ENCODE results near the gene FFAR1. TPM values are rescaled to one million over a fixed set of nuclear protein-coding genes. Genes with fewer than 3 reads are reported as not detected.

The FFAR1 gene
- polyA plus RNA-seq, 3 donors from 2014 or later, result not detected

DNA sequence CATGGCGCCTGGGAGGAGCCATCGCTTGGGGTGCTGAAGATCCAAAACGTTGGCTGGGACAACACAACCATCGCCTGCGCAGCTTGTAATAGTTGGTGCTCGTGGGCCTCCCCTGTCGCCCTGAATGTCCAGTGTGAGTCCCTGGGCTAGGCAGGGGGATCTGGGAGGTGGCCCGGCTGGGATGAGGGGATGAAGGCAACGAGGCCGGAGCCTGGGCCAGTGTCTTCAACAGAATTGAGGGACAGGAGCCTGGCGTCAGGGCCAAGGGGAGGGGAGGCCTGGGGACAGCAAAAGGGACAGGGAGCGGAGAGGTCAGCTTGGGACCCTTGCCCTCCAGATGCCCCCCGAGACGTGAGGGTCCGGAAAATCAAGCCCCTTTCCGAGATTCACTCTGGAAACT, 6.7 kb upstream of the FFAR1 start:
- peaks cover 0 to 1% (median 0%) of the 10 kb centered on the region in 6 donors for H3K9me3 Mint-ChIP-seq
- H3K27ac Mint-ChIP-seq, result no peak overlapping the region
- H3K4me3 Mint-ChIP-seq, result no peak overlapping the region
- no peak for DNase-seq
- H3K36me3 Mint-ChIP-seq, result no peaks in the 10 kb centered on the region
- no peaks in the 10 kb centered on the region for H3K4me1 Mint-ChIP-seq
- peaks cover 3 to 5% (median 3%) of the 10 kb centered on the region in 3 donors for H3K27me3 Mint-ChIP-seq (ENCODE audit: low read depth in 3 of 3)

DNA sequence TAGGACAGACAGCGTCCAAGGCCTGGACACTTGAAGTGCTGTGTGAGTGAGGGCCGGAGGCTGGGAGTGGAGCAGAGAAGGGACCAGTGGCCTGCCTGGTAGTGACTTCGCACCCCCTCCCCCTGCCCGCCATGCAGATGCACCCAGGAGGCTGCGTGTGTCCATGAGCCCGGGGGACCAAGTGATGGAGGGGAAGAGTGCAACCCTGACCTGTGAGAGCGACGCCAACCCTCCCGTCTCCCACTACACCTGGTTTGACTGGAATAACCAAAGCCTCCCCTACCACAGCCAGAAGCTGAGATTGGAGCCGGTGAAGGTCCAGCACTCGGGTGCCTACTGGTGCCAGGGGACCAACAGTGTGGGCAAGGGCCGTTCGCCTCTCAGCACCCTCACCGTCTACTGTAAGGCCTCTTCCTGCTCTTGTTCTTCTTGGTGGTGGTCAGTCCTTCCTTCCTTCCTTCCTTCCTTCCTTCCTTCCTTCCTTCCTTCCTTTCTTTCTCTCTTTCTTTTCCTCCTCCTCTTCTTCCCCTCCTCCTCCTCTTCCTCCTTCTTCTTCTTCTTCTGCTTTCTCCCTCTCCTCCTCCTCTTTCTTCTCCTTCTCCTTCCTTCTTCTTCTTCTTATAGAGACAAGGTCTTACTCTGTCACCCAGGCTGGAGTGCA, 6.0 kb upstream of the FFAR1 start:
- H3K27me3 Mint-ChIP-seq (ENCODE audit: low read depth in 3 of 3), result peaks cover 4 to 9% (median 6%) of the 10 kb centered on the region in 3 donors
- H3K27ac Mint-ChIP-seq, result no peak overlapping the region
- no peaks in the 10 kb centered on the region for H3K36me3 Mint-ChIP-seq
- H3K4me1 Mint-ChIP-seq, result peaks cover 2 to 6% of the 10 kb centered on the region in 2 donors
- DNase-seq, result no peak
- H3K4me3 Mint-ChIP-seq, result no peak overlapping the region
- peaks cover 0 to 1% (median 0%) of the 10 kb centered on the region in 6 donors for H3K9me3 Mint-ChIP-seq

- no peak overlapping the region for H3K27ac Mint-ChIP-seq
- DNase-seq, result no peak
- peaks cover 9 to 14% of the 10 kb centered on the region in 2 donors for H3K4me1 Mint-ChIP-seq
- H3K36me3 Mint-ChIP-seq, result no peaks in the 10 kb centered on the region
- H3K4me3 Mint-ChIP-seq, result no peak overlapping the region
- peaks cover 0 to 1% (median 0%) of the 10 kb centered on the region in 6 donors for H3K9me3 Mint-ChIP-seq
- H3K27me3 Mint-ChIP-seq (ENCODE audit: low read depth in 3 of 3), result peaks cover 5 to 9% (median 6%) of the 10 kb centered on the region in 3 donors
Measured at GRCh38 chr19:35342430-35342829, 5.3 kb upstream of the FFAR1 start.

DNA sequence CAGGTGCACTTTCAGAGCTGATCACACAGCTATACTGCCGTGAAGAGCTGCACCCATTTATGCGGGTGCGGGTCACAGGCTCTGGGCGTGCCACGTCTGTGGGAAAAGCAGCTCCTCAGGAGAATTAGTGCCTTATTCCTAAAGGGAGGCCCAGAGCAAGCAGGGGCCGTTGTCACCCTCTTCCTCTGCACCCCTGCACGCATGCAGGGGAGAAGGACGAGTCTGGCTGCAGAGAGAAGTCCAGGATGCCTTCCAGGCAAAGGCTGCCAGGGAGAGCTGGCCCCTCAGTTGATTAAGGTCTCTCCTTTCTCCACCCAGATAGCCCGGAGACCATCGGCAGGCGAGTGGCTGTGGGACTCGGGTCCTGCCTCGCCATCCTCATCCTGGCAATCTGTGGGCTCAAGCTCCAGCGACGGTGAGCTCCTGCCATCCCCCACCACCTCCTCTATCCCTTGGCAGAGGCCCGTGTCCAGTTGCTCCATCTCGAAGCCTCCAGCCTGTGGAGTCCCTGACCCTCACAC, 3.1 kb upstream of the FFAR1 start:
- Mint-ChIP-seq H3K9me3 (peaks cover 0 to 1% (median 0%) of the 10 kb centered on the region in 6 donors), H3K4me1 (peaks cover 14 to 20% of the 10 kb centered on the region in 2 donors), H3K4me3 (no peak overlapping the region), H3K36me3 (no peaks in the 10 kb centered on the region), H3K27ac (no peak overlapping the region), H3K27me3 (ENCODE audit: low read depth in 3 of 3) (peaks cover 4 to 9% (median 5%) of the 10 kb centered on the region in 3 donors)
- DNase-seq, result no peak

DNA sequence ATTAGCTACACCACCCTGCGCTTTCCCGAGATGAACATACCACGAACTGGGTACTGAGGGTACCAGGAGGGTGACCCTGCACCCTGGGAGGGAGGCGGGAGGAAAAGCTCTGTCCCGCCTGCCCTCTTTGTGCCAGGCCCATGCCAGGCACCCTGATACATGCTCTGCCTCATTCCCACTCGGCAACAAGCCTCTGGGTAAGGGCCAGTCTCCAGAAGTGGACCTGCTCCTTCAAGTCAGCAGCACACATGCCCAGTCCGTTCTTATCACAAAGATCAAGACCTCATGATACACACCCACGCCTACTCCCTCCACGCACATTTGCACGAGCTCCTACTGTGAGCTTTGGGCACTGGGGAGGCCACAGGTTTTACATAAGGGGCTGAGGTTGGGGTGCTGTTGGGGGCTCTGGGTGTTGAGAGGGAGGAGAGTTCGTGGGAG, 2.0 kb upstream of the FFAR1 start:
- peaks cover 4 to 9% (median 5%) of the 10 kb centered on the region in 3 donors for H3K27me3 Mint-ChIP-seq (ENCODE audit: low read depth in 3 of 3)
- H3K4me1 Mint-ChIP-seq, result peaks cover 14 to 20% of the 10 kb centered on the region in 2 donors
- H3K27ac Mint-ChIP-seq, result no peak overlapping the region
- no peaks in the 10 kb centered on the region for H3K36me3 Mint-ChIP-seq
- no peak for DNase-seq
- peaks cover 0 to 1% (median 0%) of the 10 kb centered on the region in 6 donors for H3K9me3 Mint-ChIP-seq
- H3K4me3 Mint-ChIP-seq, result no peak overlapping the region

GRCh38 chr19:35346193-35347052, 1.3 kb upstream of the FFAR1 start:
- peak overlapping the region in 3 of 5 donors; percentile 19 to 53 (median 33) for H3K4me3 Mint-ChIP-seq
- H3K4me1 Mint-ChIP-seq, result peaks cover 14 to 20% of the 10 kb centered on the region in 2 donors
- peak overlapping the region in 2 of 6 donors; percentile 21 to 40 for H3K27ac Mint-ChIP-seq
- H3K36me3 Mint-ChIP-seq, result no peaks in the 10 kb centered on the region
- peaks cover 4 to 9% (median 5%) of the 10 kb centered on the region in 3 donors for H3K27me3 Mint-ChIP-seq (ENCODE audit: low read depth in 3 of 3)
- peak; percentile 22 to 43 (median 24) for DNase-seq
- H3K9me3 Mint-ChIP-seq, result peaks cover 0 to 1% (median 0%) of the 10 kb centered on the region in 6 donors

GRCh38 chr19:35347930-35348298, 212 bp downstream of the FFAR1 start:
- Mint-ChIP-seq H3K27ac (no peak overlapping the region), H3K9me3 (peaks cover 0 to 1% (median 0%) of the 10 kb centered on the region in 6 donors), H3K27me3 (ENCODE audit: low read depth in 3 of 3) (peaks cover 4 to 8% (median 4%) of the 10 kb centered on the region in 3 donors), H3K36me3 (no peaks in the 10 kb centered on the region), H3K4me3 (no peak overlapping the region), H3K4me1 (peaks cover 16 to 24% of the 10 kb centered on the region in 2 donors)
- no peak for DNase-seq

- H3K27me3 Mint-ChIP-seq (ENCODE audit: low read depth in 3 of 3), result peaks cover 4 to 8% (median 8%) of the 10 kb centered on the region in 3 donors
- peaks cover 20 to 26% of the 10 kb centered on the region in 2 donors for H3K4me1 Mint-ChIP-seq
- no peak overlapping the region for H3K4me3 Mint-ChIP-seq
- H3K9me3 Mint-ChIP-seq, result no peaks in the 10 kb centered on the region
- no peaks in the 10 kb centered on the region for H3K36me3 Mint-ChIP-seq
- H3K27ac Mint-ChIP-seq, result no peak overlapping the region
- DNase-seq, result no peak
Measured at GRCh38 chr19:35348911-35349611, 1.4 kb downstream of the FFAR1 start.

GRCh38 chr19:35349614-35350521, 2.2 kb downstream of the FFAR1 start:
- no peak overlapping the region for H3K4me3 Mint-ChIP-seq

GRCh38 chr19:35350591-35350990, 2.9 kb downstream of the FFAR1 start:
- DNase-seq, result no peak
- H3K36me3 Mint-ChIP-seq, result no peaks in the 10 kb centered on the region
- H3K9me3 Mint-ChIP-seq, result no peaks in the 10 kb centered on the region
- H3K27me3 Mint-ChIP-seq (ENCODE audit: low read depth in 3 of 3), result peaks cover 2 to 8% (median 8%) of the 10 kb centered on the region in 3 donors
- no peak overlapping the region for H3K4me3 Mint-ChIP-seq
- no peak overlapping the region for H3K27ac Mint-ChIP-seq
- peaks cover 27 to 34% of the 10 kb centered on the region in 2 donors for H3K4me1 Mint-ChIP-seq

More at GRCh38 chr19:35349614-35350521, 2.2 kb downstream of the FFAR1 start:
- Mint-ChIP-seq H3K27ac (peak overlapping the region in 1 of 6 donors; percentile 33), H3K36me3 (no peaks in the 10 kb centered on the region), H3K4me1 (peaks cover 22 to 29% of the 10 kb centered on the region in 2 donors), H3K27me3 (ENCODE audit: low read depth in 3 of 3) (peaks cover 2 to 8% (median 8%) of the 10 kb centered on the region in 3 donors), H3K9me3 (no peaks in the 10 kb centered on the region)
- DNase-seq, result no peak

DNA sequence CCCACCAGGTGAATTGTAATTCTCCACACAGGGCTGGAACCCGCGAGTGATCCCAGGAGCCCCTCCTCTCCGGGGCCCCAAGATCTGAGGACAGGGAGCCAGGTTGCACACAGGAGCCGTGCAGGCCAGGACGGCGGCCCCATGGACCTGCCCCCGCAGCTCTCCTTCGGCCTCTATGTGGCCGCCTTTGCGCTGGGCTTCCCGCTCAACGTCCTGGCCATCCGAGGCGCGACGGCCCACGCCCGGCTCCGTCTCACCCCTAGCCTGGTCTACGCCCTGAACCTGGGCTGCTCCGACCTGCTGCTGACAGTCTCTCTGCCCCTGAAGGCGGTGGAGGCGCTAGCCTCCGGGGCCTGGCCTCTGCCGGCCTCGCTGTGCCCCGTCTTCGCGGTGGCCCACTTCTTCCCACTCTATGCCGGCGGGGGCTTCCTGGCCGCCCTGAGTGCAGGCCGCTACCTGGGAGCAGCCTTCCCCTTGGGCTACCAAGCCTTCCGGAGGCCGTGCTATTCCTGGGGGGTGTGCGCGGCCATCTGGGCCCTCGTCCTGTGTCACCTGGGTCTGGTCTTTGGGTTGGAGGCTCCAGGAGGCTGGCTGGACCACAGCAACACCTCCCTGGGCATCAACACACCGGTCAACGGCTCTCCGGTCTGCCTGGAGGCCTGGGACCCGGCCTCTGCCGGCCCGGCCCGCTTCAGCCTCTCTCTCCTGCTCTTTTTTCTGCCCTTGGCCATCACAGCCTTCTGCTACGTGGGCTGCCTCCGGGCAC, 3.9 kb downstream of the FFAR1 start:
- H3K36me3 Mint-ChIP-seq, result no peaks in the 10 kb centered on the region
- DNase-seq, result no peak
- H3K27me3 Mint-ChIP-seq (ENCODE audit: low read depth in 3 of 3), result peaks cover 2 to 7% (median 3%) of the 10 kb centered on the region in 3 donors
- no peak overlapping the region for H3K4me3 Mint-ChIP-seq
- H3K9me3 Mint-ChIP-seq, result no peaks in the 10 kb centered on the region
- no peak overlapping the region for H3K27ac Mint-ChIP-seq
- H3K4me1 Mint-ChIP-seq, result peaks cover 28 to 30% of the 10 kb centered on the region in 2 donors

GRCh38 chr19:35352177-35352447, 4.4 kb downstream of the FFAR1 start:
- Mint-ChIP-seq H3K27me3 (ENCODE audit: low read depth in 3 of 3) (peaks cover 0 to 6% (median 2%) of the 10 kb centered on the region in 3 donors), H3K36me3 (no peaks in the 10 kb centered on the region), H3K4me1 (peaks cover 23 to 25% of the 10 kb centered on the region in 2 donors), H3K9me3 (no peaks in the 10 kb centered on the region), H3K27ac (no peak overlapping the region), H3K4me3 (no peak overlapping the region)
- no peak for DNase-seq
